ENCODE results near the gene GRM5.
"Not testable (repeated sequence)": the region's sequence is repeated elsewhere in the genome, so short reads cannot be mapped to it uniquely, and the experiment has no call there.

- not testable (repeated sequence) for TF ChIP-seq CTCF (IDR thresholded peaks at IDR 0.05); ZFX (IDR thresholded peaks at IDR 0.05; ENCODE audit: borderline replicate concordance)
Measured at GRCh38 chr11:88835709-88836108, 230.1 kb downstream of the GRM5 start.
